ENCODE results near the gene ARMH3. TPM values are rescaled to one million over a fixed set of nuclear protein-coding genes. Genes with fewer than 3 reads are reported as not detected.

Gene ARMH3
- total RNA-seq, 3 donors from 2014 or later: 16.6 to 21.7 (median 21.5) TPM

GRCh38 chr10:101807158-101807557 lies 248.8 kb downstream of the ARMH3 start:
- Mint-ChIP-seq H3K36me3 (ENCODE audit: insufficient read depth) (peaks cover 21% of the 10 kb centered on the region), H3K4me1 (ENCODE audit: low read depth) (peaks cover 32% of the 10 kb centered on the region), H3K4me3 (no peak overlapping the region), H3K27me3 (ENCODE audit: low read depth) (no peaks in the 10 kb centered on the region), H3K9me3 (no peaks in the 10 kb centered on the region)
- DNase-seq: no peak
- ATAC-seq: no peak

- Mint-ChIP-seq H3K4me1 (ENCODE audit: low read depth) (peaks cover 31% of the 10 kb centered on the region), H3K36me3 (ENCODE audit: insufficient read depth) (peaks cover 30% of the 10 kb centered on the region), H3K4me3 (no peak overlapping the region)
Observed at GRCh38 chr10:101803511-101803910, 252.5 kb downstream of the ARMH3 start.

GRCh38 chr10:101797403-101798059 lies 258.4 kb downstream of the ARMH3 start:
- H3K4me1 Mint-ChIP-seq (ENCODE audit: low read depth): peaks cover 27% of the 10 kb centered on the region
- peaks cover 55% of the 10 kb centered on the region for H3K36me3 Mint-ChIP-seq (ENCODE audit: insufficient read depth)
- no peak overlapping the region for H3K4me3 Mint-ChIP-seq
- no peak for ATAC-seq
- H3K9me3 Mint-ChIP-seq: no peaks in the 10 kb centered on the region
- no peak for DNase-seq
- H3K27me3 Mint-ChIP-seq (ENCODE audit: low read depth): no peaks in the 10 kb centered on the region

More at GRCh38 chr10:101803511-101803910, 252.5 kb downstream of the ARMH3 start:
- no peak for ATAC-seq
- Mint-ChIP-seq H3K9me3 (no peaks in the 10 kb centered on the region), H3K27me3 (ENCODE audit: low read depth) (no peaks in the 10 kb centered on the region)
- no peak for DNase-seq

Other genes with a start within 250 kb of the ARMH3 start
- gene OGA, start 237.7 kb downstream of the ARMH3 start, total RNA-seq: 10 to 100 TPM; 52.0 to 72.2 (median 64.5) TPM
- under 1 TPM; 0.23 to 0.63 (median 0.37) TPM for gene KCNIP2, start 212.4 kb downstream of the ARMH3 start, total RNA-seq
- 10 to 100 TPM; 25.4 to 27.7 (median 25.5) TPM for gene HPS6, start 9.2 kb upstream of the ARMH3 start, total RNA-seq
- gene LDB1, start 64.2 kb upstream of the ARMH3 start, total RNA-seq: 10 to 100 TPM; 55.7 to 59.6 (median 56.2) TPM
- 100 to 1,000 TPM; 155 to 161 (median 156) TPM for gene PPRC1, start 76.9 kb upstream of the ARMH3 start, total RNA-seq
- gene NOLC1, start 96.2 kb upstream of the ARMH3 start, total RNA-seq: 100 to 1,000 TPM; 451 to 523 (median 461) TPM
- gene ELOVL3, start 170.1 kb upstream of the ARMH3 start, total RNA-seq: not detected
- under 1 TPM in 2 of 3 donors, not detected in 1; 0.25 to 0.46 TPM for gene PITX3, start 185.3 kb upstream of the ARMH3 start, total RNA-seq
- 10 to 100 TPM; 42.9 to 46.5 (median 43.3) TPM for gene GBF1, start 189.4 kb upstream of the ARMH3 start, total RNA-seq

All from activated T-cell treated with anti-CD3 and anti-CD28 coated beads, Interleukin-2, amount 50 U/mL, for 4 hours (primary cell).